NT2/D1 (cell line): ENCODE data around the gene LTB4R2.

ENCODE experiments used
- SUZ12 ChIP-seq: IDR thresholded peaks from 2 replicates; pipeline ENCODE4 v1.6.1; 2011; ENCODE audit not compliant: insufficient read length, insufficient read depth; ENCODE audit errors: extremely low read depth
- YY1 ChIP-seq: IDR thresholded peaks from 2 replicates; pipeline ENCODE4 v1.6.1; 2011; ENCODE audit not compliant: insufficient read length, insufficient read depth
- ZNF274 ChIP-seq: IDR thresholded peaks from 2 replicates; pipeline ENCODE4 v1.6.1; 2011; ENCODE audit warnings: mild to moderate bottlenecking, low read depth, low read length

GRCh38 chr14:24284501-24285035 lies 25.4 kb upstream of the LTB4R2 start:
- TF ChIP-seq YY1 = no peak
- no peak for TF ChIP-seq ZNF274
- TF ChIP-seq SUZ12 = no peak
